NOMO-1 treated with DMSO at 0.1 percent for 48 hours (cell line): Measurements from ENCODE around the gene BRD4.

Experiments
- DNase-seq: peaks from one replicate; lab custom pipeline; 2025; ENCODE audit not compliant: unreplicated experiment; lab: John Stamatoyannopoulos, UW

BRD4 gene

DNA sequence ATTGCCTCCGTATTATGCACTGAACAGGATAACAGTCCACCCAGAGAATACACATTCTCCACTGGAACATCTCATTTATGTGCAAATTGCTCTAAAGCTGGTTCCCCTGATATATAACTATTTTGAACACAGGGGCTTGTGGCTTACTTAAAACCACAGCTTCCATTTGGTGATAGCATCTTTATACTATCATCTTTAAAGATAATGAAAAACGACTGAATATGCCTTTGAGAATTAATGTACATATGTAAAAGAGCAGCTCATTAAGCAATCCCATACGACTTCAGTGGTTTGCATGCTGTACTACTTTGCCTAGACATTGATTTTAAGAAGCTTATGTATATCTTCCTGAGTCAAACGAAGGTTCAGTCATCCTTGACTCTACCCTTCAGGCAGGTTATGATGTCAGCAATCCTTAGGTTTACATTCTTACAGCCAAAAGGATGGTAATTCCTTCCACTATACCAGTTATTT lies 40.8 kb downstream of the BRD4 start:
- DNase-seq = no peak

DNA sequence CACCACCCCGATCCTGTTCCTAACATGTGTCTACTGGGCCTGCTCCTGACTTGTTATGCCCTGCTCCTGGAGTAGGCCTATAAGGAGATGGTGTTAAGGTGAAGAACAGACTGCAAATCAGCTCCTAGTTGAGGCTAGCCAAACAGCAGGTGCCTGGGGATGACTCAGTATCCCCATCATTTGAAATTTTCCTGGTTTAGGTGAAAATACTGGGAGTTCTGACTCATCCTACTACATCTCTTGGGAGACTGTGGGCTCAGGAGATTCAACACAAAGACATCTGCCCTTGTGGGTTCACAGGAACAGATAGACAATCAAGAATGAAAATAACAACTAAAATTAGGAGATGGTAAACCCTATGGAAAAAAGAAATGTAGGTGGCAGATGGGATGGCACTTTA lies 41.2 kb downstream of the BRD4 start:
- no peak for DNase-seq

DNA sequence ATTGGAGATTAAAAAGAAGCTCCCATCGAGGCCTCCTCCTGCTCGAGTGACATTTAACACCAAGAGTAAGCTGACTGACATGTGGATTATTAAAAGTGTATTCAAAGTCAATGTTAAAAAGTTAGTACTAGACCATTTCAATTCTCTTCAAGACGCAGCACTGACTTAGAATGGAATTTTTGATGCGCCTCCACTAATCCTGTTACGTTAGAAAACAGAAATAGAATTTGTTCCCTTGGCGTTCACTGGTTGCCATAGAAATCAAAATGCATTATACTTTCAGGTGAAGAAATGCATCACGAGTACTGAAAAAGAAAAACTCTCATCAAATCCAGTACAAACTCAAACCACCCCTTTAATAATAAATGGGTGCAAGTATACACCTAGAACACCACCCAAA lies 42.2 kb downstream of the BRD4 start:
- DNase-seq = no peak

DNA sequence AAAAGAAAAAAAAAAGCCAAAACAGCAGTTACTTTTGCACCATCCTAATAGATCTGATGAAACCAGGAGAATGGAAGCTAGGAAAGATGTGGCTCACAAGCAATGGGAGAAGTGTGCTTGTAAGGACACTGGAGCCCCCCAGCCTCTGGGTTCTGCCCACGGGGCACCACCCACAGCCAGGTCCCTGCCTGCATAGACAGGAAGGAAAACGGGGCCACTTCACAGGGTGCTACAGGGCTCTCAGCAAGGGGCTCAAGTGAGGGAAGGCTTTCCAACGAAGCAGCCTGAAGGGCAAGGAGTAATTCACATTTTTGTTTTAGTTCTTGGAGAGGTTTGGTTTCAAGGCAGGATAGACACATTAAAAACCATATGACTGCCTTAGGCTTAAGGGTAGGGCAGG lies 42.7 kb downstream of the BRD4 start:
- no peak for DNase-seq

DNA sequence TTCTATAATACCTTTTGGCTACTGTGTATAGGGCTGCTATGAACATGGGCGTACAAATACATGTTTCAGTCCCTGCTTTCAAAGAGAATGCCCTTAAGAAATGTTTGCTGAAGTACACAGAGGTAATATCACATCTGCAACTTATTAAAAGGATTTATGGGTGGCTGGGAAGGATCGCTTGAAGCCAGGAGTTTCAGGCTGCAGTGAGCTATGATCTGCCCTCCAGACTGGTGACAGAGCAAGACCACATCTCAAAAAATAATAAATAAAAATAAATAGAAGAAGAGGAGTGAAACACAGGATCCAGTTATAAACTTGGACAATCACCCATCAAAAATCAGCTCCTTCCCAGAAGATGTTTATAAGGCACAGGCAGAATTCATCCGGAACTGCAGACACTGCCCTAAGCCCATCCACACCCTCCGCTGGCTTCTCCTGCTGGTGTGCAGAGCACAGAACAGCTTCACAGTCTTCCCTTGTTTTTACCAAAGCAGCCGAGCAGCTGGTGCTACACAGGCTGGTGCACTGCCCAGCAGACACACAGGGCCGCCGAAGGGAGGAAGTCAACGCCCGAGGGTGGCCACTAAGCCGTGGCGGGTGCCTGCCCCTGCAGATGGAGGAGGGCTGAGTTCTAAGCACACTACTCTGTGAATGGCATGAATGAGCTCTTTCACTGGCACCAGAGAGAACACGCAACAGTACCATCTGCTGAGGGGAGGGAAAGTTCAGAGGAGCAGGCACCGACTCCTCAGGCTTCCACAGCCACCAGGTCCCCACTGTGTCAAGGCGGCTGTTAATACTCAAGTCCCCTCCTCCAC lies 44.0 kb downstream of the BRD4 start:
- no peak for DNase-seq

DNA sequence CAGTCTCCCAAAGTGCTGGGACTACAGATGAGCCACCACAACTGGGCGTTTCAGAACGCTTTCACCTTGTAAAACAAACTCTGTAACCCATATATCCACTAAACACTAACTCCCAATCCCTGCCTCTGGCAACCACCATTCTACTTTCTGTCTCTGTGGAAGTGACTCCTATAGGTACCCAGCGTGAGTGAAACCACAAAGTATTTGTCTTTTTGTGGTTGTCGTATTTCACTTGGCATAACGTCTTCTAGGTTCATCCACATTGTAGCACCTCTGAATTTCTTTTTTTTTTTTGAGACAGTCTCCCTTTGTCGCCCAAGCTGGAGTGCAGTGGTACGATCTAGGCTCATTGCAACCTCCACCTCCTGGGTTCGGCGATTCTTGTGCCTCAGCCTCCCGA lies 44.8 kb downstream of the BRD4 start:
- DNase-seq = no peak

DNA sequence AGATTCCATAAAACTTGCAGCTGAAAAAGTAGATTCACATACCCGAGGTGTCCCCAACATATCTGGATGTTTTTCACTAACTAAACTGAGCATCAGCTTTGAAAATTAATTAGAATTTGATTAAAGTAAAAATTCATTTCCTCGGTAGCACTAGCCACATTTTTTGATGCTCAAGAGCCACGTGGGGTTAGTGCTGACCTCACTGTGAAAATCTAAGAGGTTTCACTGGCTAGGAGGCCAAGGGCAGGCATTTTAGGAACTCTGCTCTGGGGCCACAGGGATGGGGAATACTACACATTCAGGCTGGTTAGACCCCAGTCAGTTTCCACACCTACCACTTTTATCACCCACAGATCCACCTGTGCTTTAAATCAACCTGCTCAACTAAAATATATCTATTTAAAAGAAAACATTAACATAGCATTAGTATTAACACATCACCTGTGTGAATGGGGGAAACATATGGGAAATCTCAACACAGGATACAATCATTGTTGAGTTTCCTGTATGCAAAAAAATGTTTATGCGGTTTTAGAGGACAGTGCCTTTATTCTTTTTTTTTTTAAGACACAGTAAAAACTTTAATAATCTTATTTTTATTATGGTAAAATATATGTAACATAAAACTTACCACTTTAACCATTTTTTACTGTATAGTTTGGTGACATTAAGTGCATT lies 45.5 kb downstream of the BRD4 start:
- no peak for DNase-seq

DNA sequence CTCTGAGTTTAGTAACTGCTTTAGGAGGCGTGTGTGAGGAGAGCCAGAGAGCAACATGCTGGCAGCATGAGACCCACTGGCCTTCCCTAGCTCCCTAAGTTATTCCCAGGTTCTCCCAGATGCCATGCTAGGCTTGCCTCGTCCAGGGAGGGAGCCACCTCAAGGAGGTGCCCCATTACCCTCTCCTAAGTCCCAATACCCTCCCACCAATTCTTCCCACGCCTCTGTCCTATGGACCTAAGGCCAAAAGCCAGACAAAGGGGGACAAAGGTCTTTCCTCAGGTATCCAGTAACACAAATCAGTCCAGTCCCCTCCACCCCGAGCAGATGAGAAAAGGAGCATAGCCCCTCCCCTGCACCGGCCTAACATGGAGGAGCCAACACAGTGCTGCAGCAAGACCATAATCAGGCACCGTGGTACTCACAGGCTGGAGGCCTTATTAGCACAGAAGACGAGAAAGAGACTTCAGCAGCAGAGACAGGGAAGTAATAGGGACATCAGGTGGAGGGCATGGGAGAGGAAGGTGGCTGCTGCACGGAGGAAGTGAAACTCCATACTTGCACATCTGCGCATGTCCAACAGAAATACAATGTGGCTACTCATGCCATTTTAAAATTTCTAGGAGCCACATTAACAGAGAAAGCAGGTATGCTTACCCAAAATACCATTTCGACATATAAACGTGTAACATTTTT lies 46.3 kb downstream of the BRD4 start:
- peak; percentile 93 for DNase-seq

DNA sequence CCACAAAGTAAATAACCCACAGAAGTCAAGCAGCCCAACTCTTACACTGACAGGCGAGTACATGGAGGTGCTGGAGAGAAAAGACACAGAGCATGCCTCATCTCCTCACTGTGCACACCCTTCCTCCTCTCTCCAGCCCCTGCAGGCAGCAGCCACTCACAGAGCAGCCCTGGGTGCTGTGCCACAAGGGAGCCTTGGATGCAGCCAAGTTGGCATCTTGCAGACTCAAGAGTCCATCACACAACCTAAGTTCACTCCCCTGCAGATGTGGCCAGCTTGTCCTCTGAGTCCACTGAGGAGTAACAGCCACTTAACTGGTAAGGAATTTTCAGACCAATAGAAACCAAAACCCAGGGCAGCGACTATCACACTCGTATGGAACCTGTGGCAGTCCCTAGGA lies 47.4 kb downstream of the BRD4 start:
- DNase-seq = no peak

DNA sequence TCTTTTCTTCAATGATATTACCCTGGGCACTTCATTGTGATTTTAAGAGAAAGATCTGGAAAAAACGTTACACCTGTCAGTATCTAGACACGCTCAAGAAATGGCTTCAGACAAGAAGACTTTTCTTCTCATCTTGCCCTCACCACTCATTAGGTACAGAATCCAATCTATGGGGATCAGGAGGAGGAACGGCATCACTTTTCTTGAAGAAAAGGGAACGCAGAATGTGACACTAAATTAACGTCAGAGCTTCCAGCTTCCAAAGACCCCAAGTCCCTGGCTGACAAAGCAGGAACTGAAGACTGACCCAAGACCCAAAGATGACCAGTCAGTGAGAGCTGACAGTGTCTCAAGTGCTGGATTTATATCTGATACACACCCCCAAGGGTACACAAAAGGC lies 48.2 kb downstream of the BRD4 start:
- no peak for DNase-seq

DNA sequence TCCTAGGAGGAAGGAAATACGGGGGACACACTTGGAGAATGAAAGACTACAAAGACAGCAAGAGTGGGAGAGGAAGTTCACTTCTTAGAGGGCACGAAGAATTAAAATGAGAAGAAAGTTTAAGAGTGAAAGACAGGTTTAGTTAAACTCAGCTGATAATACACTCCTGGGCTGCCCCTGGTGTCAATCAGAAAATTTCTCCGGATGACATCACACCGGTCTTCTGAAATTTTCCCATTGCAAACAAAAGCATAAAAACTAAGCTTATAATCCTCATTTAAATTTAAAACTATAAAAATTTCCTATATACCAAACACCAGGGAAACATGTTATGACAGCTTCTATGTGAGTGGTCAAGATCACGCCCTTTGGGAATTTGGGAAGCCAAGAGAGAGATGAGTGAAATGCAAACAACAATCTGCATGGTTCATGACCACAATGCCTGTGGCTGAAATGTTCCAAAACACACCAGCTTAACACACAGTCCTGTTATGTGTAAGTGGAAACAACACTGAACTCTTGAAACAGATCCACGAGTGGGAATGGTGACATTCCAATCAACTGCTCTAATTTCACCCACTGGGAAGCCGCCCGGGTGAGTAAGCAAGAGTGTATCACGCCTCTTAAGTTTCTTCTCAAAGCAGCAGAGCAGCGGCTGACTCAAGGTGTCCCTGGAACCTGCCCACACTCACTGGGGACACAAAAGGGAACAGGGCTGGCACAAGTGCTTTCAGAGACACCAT lies 49.0 kb downstream of the BRD4 start:
- DNase-seq = no peak

DNA sequence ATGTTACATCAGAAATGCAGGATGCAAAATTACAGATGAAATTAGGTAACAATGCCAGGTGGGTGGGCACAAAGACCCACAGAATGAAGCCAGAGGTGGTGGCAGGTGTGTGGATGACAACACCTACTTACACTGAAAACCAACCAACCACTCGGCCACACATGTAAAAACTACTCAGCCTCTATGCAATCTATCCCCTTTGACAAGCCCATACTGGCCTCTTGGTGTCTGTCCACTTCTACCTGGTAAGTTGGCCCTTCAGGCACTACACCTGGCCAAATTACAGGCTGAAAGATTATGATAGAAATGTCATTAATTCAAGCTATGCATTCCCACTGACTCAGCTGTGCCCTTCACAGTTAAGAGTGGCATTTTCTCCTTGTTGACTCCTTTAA lies 50.0 kb downstream of the BRD4 start:
- DNase-seq = no peak

DNA sequence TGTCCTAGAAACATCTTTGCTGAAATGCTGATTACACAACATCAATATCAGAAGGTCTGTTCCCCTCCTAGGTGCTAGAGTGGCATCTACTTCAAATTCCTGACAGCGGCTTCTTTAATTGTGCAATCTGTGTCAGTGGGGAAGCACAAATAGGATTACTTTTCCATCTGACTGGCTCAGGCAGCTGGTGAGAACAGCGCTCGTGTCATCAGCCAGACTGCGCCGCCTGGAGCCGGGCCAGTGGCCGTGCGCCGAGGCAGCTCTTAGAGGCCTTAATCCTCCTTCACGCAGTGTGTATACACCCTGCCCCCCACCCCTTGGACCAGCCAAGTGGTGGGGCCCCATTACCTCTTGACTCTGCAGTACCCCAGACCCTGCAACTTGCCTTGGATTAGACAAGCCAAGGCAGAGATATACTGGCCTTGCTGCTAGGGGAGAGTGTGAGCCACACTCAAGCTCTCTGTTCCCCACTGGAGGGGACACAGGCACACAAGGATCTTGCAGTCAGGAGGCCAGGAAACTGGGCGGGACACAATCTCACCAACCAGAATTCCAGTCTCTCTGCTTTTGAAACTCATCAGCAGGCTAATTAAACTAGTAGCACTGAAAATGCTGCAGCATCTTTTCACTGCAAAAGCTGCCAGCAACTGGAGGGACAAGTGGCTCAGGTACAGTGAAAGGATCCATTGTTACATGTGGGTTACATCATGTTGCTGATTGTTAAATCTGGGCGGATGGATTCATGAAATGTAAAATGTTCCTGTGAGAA lies 51.2 kb downstream of the BRD4 start:
- DNase-seq = no peak

DNA sequence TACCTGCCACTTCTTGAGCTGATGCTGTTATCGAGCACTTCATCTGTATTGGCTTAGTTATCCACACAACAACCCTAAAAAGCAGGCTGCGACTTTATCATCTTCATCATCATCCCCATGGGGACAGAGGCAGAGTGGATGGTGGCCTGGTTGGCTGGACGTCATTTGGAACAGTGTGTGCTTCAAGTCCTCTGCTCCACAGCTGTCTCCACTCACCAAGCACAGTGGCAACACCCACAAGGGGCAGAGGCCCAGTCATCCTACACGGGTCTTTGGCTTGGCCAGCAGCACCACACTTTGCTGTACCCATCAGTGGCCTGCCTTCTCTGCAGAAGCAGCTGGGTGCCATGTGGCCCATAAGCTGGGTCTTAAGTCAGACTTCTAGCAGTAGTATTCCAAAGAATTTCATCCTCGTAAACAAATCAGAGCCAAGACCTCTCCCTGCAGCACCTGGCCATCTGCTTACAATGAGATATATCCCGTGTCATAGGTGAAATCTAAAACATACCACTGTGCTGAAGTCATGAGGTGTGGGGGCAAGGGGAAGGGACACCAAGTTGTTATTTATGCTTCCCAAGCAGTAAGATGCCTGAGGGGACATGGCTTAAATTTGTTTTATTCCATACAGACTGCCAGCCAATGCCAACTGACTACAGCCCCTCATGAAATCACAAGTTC lies 52.2 kb downstream of the BRD4 start:
- no peak for DNase-seq

DNA sequence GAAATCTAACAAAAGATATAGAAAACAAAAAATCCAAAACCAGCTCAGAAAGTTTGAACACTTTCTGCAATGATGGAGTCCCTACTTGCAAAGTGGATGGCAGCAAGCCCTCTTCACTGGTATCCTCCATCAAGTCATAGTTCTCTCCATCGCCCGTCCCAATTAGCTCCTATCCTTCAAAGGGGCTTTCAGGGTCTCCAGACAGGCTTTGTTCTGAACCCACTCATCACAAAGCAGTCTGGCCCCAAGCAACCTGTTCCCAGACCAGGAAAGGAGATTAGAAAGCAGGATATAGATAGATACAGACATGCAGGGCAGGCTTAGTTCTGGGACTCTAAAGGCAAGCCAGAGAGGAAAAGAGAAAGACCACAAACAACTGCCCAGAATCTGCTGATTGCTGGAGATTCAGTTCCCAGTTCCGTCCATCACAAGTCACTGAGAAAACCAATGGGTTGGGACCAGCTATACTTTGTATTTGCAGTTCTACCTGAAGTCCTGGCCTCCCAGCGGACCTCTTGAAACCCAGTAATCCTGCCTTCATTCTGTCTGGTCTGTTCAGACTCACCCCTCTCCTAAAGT lies 52.9 kb downstream of the BRD4 start:
- no peak for DNase-seq

DNA sequence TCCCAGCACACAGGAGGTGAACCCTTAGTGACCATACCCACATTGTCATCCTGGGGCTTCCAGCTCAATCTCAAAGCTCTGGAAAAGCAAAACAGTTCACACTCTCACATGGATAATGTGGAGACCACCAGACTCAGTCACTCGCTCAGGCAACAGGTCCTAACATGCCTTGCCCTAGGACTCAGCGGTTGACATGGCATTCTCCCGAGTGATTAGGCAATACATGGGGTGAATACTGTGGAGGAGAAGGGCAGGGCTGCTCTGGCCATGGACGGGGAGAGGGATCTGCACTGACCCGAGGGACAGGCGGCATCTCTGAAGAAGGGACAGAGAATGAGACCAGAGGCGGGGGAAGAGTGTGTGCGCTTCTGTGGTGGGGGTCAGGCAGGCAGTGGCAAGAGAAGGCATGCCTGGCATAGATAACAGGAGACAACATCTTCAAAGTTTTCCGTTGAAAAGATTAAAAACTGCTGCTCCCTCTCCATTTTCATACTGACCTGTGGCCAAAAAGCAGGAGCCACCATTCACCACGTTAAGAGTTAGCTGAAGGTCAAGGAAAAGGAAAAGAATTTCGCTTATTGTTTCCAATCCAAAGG lies 55.6 kb downstream of the BRD4 start:
- no peak for DNase-seq

DNA sequence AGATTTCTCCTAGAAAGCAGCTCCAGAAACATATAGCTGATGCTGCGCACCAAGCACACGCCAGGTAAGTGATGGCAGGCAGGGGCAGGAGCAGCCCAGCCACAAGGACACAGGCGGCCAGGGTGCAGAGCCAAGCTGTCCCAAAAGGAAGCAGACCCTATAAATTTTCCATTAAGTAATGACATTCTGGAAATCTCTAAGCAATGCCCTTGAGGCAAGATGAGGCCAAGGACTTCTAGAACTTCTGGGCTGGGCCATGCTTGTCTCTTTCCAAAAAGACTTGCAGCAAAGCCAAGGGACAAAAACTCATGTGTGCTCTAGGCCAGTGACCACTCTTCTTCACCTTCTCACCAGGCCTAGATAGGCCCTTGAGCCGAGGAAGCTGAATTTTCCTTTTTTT lies 57.9 kb downstream of the BRD4 start:
- DNase-seq = no peak

DNA sequence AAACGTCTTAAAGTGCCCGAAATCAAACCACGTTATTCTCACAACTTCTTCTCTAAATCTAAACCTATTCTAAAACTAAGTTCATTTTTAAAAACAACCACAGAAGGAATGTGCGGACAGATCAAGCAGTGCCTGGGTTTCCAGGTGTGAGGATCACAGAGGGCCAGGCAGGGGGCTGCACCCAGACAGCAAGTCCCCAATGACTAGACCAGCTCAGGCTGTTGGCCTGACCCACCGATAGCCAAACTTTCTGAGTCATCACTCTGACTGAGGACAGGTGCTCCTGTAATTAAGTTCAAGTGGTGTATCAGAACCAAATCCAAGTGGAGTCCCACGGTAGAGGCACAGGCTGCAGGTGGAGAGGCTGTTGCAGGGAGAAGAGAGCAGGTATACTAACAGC lies 62.5 kb downstream of the BRD4 start:
- DNase-seq = no peak

DNA sequence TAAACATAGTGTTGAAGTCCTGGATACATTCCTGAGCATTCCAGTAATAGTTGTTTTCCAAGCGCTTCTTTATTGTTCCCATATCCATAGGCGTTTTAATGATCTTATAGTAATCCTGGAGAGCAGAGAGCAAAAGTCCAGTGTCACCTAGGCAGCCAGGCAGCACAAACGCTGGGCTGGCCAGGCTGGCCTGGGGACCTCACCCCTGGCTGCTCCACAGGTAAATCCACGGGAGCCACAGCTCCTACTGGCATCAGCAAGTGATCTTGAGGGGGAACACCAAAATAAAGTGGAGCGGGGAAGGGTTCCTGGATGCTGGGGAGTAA lies 63.4 kb downstream of the BRD4 start:
- no peak for DNase-seq
